K562 (cell line): ENCODE results near the gene FAM219A.

Source experiments
- ATF2 ChIP-seq: sonication (generic); formaldehyde crosslinking; IDR thresholded peaks from 2 replicates; pipeline ENCODE4 v1.8.1; 2022; ENCODE audit warnings: missing genetic modification reagents
- CREM ChIP-seq: IDR thresholded peaks from 2 replicates; pipeline ENCODE4 v1.6.1; 2014; ENCODE audit warnings: antibody characterized with exemption, low read depth
- GMEB1 ChIP-seq: fragments of 250-450 bp; sonication (Bioruptor Pico); IDR thresholded peaks from 2 replicates; pipeline ENCODE4 v1.4.0; 2020; ENCODE audit warnings: mild to moderate bottlenecking
- KAT2B ChIP-seq: IDR thresholded peaks from one replicate; pipeline ENCODE4 v1.6.1; 2012; ENCODE audit warnings: low read depth, mild to moderate bottlenecking, control low read depth, inconsistent platforms, low read length, moderate library complexity
- LARP7 ChIP-seq: fragments of 450-650 bp; IDR thresholded peaks from 2 replicates; pipeline ENCODE4 v1.6.1; 2016
- MXI1 ChIP-seq: IDR thresholded peaks from 2 replicates; pipeline ENCODE4 v1.6.1; 2011; ENCODE audit warnings: low read depth, mild to moderate bottlenecking, improper control_type of control experiment, low read length
- NFIC ChIP-seq: fragments of 450-650 bp; IDR thresholded peaks from 2 replicates; pipeline ENCODE4 v1.6.1; 2017; ENCODE audit warnings: mild to moderate bottlenecking, inconsistent platforms
- NR2F6 ChIP-seq: fragments of 450-650 bp; formaldehyde crosslinking; IDR thresholded peaks from 2 replicates; pipeline ENCODE4 v1.4.0; 2020; ENCODE audit warnings: mild to moderate bottlenecking
- RFX5 ChIP-seq: IDR thresholded peaks from 2 replicates; pipeline ENCODE4 v1.6.1; 2011; ENCODE audit warnings: low read depth, mild to moderate bottlenecking, improper control_type of control experiment, low read length
- XRCC3 ChIP-seq: fragments of 450-650 bp; IDR thresholded peaks from 2 replicates; pipeline ENCODE4 v1.6.1; 2017; ENCODE audit warnings: mild to moderate bottlenecking, moderate library complexity
- ZNF121 ChIP-seq: sonication (generic); formaldehyde crosslinking; conservative IDR thresholded peaks from 2 replicates; pipeline ENCODE4 v1.8.0; 2022; ENCODE audit warnings: missing genetic modification reagents
- ZNF217 ChIP-seq: sonication (generic); formaldehyde crosslinking; IDR thresholded peaks from 2 replicates; pipeline ENCODE4 v1.8.0; 2022; ENCODE audit warnings: mild to moderate bottlenecking, missing genetic modification reagents
- ZSCAN29 ChIP-seq: fragments of 450-650 bp; IDR thresholded peaks from 2 replicates; pipeline ENCODE4 v1.6.1; 2017
- TF ChIP-seq, protein P1 (sequence below), 3 experiments: IDR thresholded peaks in 2 of 3; conservative IDR thresholded peaks in 1 of 3; 2 replicates each; pipeline ENCODE4 v1.5.1; 2011 to 2012; ENCODE audit warnings: low read length in 3 of 3, mild to moderate bottlenecking in 3 of 3, control low read depth in 2 of 3, improper control_type of control experiment in 1 of 3, inconsistent platforms in 1 of 3, low read depth in 1 of 3, mixed read lengths in 1 of 3, moderate library complexity in 1 of 3; ENCODE audit not compliant: insufficient read depth in 2 of 3

DNA sequence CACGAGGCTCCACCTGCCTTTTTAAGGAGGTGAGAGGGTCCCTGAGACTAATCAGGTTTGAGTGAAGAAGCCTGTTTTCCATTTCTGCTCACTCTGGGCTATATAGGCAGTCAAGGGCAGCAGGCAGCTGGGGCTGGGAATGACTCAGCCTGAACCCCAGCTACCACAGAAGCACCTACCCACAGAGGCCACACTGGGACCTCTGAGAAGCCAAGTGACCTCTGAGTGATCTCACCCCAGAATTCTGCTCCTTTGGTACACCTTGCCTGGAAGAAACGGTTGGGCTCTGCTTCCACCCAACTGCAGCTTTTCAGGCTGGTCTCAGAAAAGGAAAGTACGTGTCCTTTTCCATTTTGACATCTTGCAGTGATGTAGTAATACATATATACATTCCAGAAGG, 6.8 kb downstream of the FAM219A start:
- TF ChIP-seq LARP7 (no peak), KAT2B (no peak), ZNF121 (no peak), ZNF217 (CRISPR knock-in tag) (no peak), XRCC3 (no peak), ATF2 (CRISPR knock-in tag) (no peak), NR2F6 (CRISPR knock-in tag) (no peak), MXI1 (no peak), GMEB1 (CRISPR knock-in tag) (no peak), ZSCAN29 (no peak), NFIC (no peak), CREM (no peak), RFX5 (no peak)
- TF ChIP-seq, protein P1, sequence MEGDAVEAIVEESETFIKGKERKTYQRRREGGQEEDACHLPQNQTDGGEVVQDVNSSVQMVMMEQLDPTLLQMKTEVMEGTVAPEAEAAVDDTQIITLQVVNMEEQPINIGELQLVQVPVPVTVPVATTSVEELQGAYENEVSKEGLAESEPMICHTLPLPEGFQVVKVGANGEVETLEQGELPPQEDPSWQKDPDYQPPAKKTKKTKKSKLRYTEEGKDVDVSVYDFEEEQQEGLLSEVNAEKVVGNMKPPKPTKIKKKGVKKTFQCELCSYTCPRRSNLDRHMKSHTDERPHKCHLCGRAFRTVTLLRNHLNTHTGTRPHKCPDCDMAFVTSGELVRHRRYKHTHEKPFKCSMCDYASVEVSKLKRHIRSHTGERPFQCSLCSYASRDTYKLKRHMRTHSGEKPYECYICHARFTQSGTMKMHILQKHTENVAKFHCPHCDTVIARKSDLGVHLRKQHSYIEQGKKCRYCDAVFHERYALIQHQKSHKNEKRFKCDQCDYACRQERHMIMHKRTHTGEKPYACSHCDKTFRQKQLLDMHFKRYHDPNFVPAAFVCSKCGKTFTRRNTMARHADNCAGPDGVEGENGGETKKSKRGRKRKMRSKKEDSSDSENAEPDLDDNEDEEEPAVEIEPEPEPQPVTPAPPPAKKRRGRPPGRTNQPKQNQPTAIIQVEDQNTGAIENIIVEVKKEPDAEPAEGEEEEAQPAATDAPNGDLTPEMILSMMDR (IDR thresholded peaks at IDR 0.05 in 2 of 3, conservative IDR thresholded peaks at IDR 0.05 in 1 of 3; ENCODE audit: insufficient read depth in 2 of 3, low read depth in 1 of 3, low read length in 3 of 3) = no peak
